OCI-LY3 (cell line): ENCODE data around the gene HDAC4.

ENCODE experiments used
- EZH2phosphoT487 ChIP-seq: fragments of 200-600 bp; shearing (Covaris generic); IDR thresholded peaks from 2 replicates; pipeline ENCODE4 v1.6.1; 2018; ENCODE audit warnings: antibody characterized with exemption, mixed run types, low read depth
- TF ChIP-seq, protein P1 (sequence below): fragments of 200-600, 300-600 bp; sonication (generic); IDR thresholded peaks from 2 replicates; pipeline ENCODE4 v1.5.1; 2014; ENCODE audit warnings: antibody characterized with exemption, low read length, low read depth

DNA sequence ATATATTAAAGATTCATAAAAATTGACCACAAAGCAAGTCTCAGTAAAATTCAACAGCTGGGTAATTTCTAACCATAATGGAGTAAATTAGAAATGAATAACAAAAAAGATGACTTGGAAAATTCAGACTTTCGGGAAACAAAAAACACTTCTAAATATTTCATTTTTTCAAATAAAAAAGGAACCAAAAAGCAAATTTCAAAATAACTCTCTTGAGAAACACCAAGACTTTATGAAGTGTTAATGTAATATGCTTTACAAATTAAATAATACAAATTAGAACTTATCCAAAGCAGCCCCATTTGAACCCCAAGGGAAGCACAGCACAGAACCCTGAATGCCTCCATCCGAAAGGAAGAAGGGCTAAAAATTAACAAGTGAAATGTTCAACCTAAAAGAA is 175.9 kb downstream of the HDAC4 start:
- TF ChIP-seq, protein P1, sequence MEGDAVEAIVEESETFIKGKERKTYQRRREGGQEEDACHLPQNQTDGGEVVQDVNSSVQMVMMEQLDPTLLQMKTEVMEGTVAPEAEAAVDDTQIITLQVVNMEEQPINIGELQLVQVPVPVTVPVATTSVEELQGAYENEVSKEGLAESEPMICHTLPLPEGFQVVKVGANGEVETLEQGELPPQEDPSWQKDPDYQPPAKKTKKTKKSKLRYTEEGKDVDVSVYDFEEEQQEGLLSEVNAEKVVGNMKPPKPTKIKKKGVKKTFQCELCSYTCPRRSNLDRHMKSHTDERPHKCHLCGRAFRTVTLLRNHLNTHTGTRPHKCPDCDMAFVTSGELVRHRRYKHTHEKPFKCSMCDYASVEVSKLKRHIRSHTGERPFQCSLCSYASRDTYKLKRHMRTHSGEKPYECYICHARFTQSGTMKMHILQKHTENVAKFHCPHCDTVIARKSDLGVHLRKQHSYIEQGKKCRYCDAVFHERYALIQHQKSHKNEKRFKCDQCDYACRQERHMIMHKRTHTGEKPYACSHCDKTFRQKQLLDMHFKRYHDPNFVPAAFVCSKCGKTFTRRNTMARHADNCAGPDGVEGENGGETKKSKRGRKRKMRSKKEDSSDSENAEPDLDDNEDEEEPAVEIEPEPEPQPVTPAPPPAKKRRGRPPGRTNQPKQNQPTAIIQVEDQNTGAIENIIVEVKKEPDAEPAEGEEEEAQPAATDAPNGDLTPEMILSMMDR, result no peak
- no peak for TF ChIP-seq EZH2phosphoT487
